NOMO-1 treated with DMSO at 0.1 percent for 48 hours (cell line): Measurements from ENCODE around the gene ISL2.

ENCODE experiments used
- DNase-seq: peaks from one replicate; lab custom pipeline; 2025; ENCODE audit not compliant: unreplicated experiment; lab: John Stamatoyannopoulos, UW

Gene ISL2

GRCh38 chr15:76368122-76368621 lies 31.6 kb downstream of the ISL2 start:
- no peak for DNase-seq

GRCh38 chr15:76376029-76376428 lies 39.5 kb downstream of the ISL2 start:
- no peak for DNase-seq

- DNase-seq = no peak
Measured at GRCh38 chr15:76376816-76377215, 40.2 kb downstream of the ISL2 start.

- no peak for DNase-seq
Measured at GRCh38 chr15:76377217-76377616, 40.6 kb downstream of the ISL2 start.

GRCh38 chr15:76377751-76378150 lies 41.2 kb downstream of the ISL2 start:
- no peak for DNase-seq

GRCh38 chr15:76378691-76379090 lies 42.1 kb downstream of the ISL2 start:
- no peak for DNase-seq

GRCh38 chr15:76380249-76380648 lies 43.7 kb downstream of the ISL2 start:
- DNase-seq = peak; percentile 42

GRCh38 chr15:76381366-76381765 lies 44.8 kb downstream of the ISL2 start:
- DNase-seq = no peak

- DNase-seq = no peak
Measured at GRCh38 chr15:76382987-76383728, 46.6 kb downstream of the ISL2 start.

- DNase-seq = no peak
Measured at GRCh38 chr15:76384409-76384808, 47.8 kb downstream of the ISL2 start.

- no peak for DNase-seq
Measured at GRCh38 chr15:76386178-76386577, 49.6 kb downstream of the ISL2 start.

- DNase-seq = no peak
Measured at GRCh38 chr15:76386926-76387325, 50.4 kb downstream of the ISL2 start.

- DNase-seq = no peak
Measured at GRCh38 chr15:76390571-76390970, 54.0 kb downstream of the ISL2 start.

GRCh38 chr15:76391309-76391708 lies 54.7 kb downstream of the ISL2 start:
- no peak for DNase-seq

GRCh38 chr15:76391847-76392246 lies 55.3 kb downstream of the ISL2 start:
- DNase-seq = no peak
